ENCODE data around the gene SPDYE3. TPM values are rescaled to one million over a fixed set of nuclear protein-coding genes. Genes with fewer than 3 reads are reported as not detected.

Gene SPDYE3
- total RNA-seq: not detected in 2 replicates

GRCh38 chr7:100307402-100307801 lies at the start of gene SPDYE3:
TSS of gene SPDYE3 (plus strand) at chr7:100307702. CDS start at chr7:100307886, 184 bp downstream.

GRCh38 chr7:100358027-100358856 lies 50.7 kb downstream of the SPDYE3 start, which contains the start of gene PILRB:
TSS of gene PILRB (plus strand) at chr7:100358117. CDS start at chr7:100358303, 186 bp downstream.

Other genes with a start within 250 kb of the SPDYE3 start
- 16.3 and 33.9 TPM in 2 replicates for gene ZNF3, start 226.0 kb upstream of the SPDYE3 start, total RNA-seq
- 58.0 and 95.9 TPM in 2 replicates for gene COPS6, start 218.7 kb upstream of the SPDYE3 start, total RNA-seq
- gene MCM7, start 206.3 kb upstream of the SPDYE3 start, total RNA-seq: 52.1 and 141 TPM in 2 replicates
- gene AP4M1, start 206.1 kb upstream of the SPDYE3 start, total RNA-seq: 35.6 and 38.4 TPM in 2 replicates
- 97.1 and 107 TPM in 2 replicates for gene TAF6, start 188.3 kb upstream of the SPDYE3 start, total RNA-seq
- gene CNPY4, start 188.1 kb upstream of the SPDYE3 start, total RNA-seq: 14.0 and 19.2 TPM in 2 replicates
- 0.48 and 4.3 TPM in 2 replicates for gene MBLAC1, start 180.7 kb upstream of the SPDYE3 start, total RNA-seq
- gene LAMTOR4, start 158.8 kb upstream of the SPDYE3 start, total RNA-seq: 139 and 189 TPM in 2 replicates
- gene TRAPPC14, start 149.0 kb upstream of the SPDYE3 start, total RNA-seq: 4.2 and 8.9 TPM in 2 replicates
- 5.6 and 9.7 TPM in 2 replicates for gene GAL3ST4, start 139.1 kb upstream of the SPDYE3 start, total RNA-seq
- gene GPC2, start 130.3 kb upstream of the SPDYE3 start, total RNA-seq: 2.5 and 3.1 TPM in 2 replicates
- 0.16 and 0.91 TPM in 2 replicates for gene STAG3, start 129.8 kb upstream of the SPDYE3 start, total RNA-seq
- gene PVRIG, start 87.8 kb upstream of the SPDYE3 start, total RNA-seq: not detected in 2 replicates
- 1.9 and 13.3 TPM in 2 replicates for gene PILRB, start 50.4 kb downstream of the SPDYE3 start, total RNA-seq
- gene PILRA, start 65.8 kb downstream of the SPDYE3 start, total RNA-seq: 4.4 TPM in 1 of 2 replicates, not detected in the other
- 0.52 and 1.8 TPM in 2 replicates for gene ZCWPW1, start 121.0 kb downstream of the SPDYE3 start, total RNA-seq
- gene MEPCE, start 122.1 kb downstream of the SPDYE3 start, total RNA-seq: 27.7 and 35.9 TPM in 2 replicates
- 15.6 and 33.1 TPM in 2 replicates for gene PPP1R35, start 128.8 kb downstream of the SPDYE3 start, total RNA-seq
- not detected in 2 replicates for gene SPACDR, start 156.6 kb downstream of the SPDYE3 start, total RNA-seq
- gene TSC22D4, start 171.5 kb downstream of the SPDYE3 start, total RNA-seq: 35.6 and 79.0 TPM in 2 replicates
- 2.2 and 10.5 TPM in 2 replicates for gene NYAP1, start 176.2 kb downstream of the SPDYE3 start, total RNA-seq
- 6.6 and 16.9 TPM in 2 replicates for gene AGFG2, start 231.5 kb downstream of the SPDYE3 start, total RNA-seq